SK-N-MC (cell line): Measurements from ENCODE around the gene CYTL1.

Experiments
- DNase-seq: peaks from one replicate; pipeline ENCODE4 v3.0.0-alpha.2; 2011; ENCODE audit warnings: low read depth, low spot score
- H3K27ac ChIP-seq: fragments of 200-600 bp; sonication (generic); 2 replicates; pipeline ENCODE4 v1.5.1; 2016; ENCODE audit warnings: mixed run types
- H3K36me3 ChIP-seq: fragments of 200-600 bp; sonication (generic); 2 replicates; pipeline ENCODE4 v1.6.1; 2017; ENCODE audit warnings: antibody characterized with exemption, low read length, mixed read lengths; ENCODE audit not compliant: insufficient read depth
- H3K4me3 ChIP-seq: fragments of 200-600 bp; sonication (generic); 2 replicates; pipeline ENCODE4 v1.5.1; 2016
- H3K9ac ChIP-seq: fragments of 200-600 bp; sonication (generic); 2 replicates; pipeline ENCODE4 v1.8.0; 2017; ENCODE audit warnings: mixed run types, mixed read lengths; ENCODE audit not compliant: insufficient read length
- H3K9me3 ChIP-seq: fragments of 200-600 bp; sonication (generic); 2 replicates; pipeline ENCODE4 v1.6.1; 2017; ENCODE audit warnings: low read depth, mild to moderate bottlenecking, antibody characterized with exemption, low read length, moderate library complexity, mixed read lengths
- EZH2 ChIP-seq: fragments of 200-600 bp; sonication (generic); IDR thresholded peaks from one replicate; pipeline ENCODE4 v1.6.1; 2017; ENCODE audit warnings: antibody characterized with exemption
- FOXP2 ChIP-seq: optimal IDR thresholded peaks from 2 replicates; pipeline ENCODE3; 2011; ENCODE audit warnings: mild to moderate bottlenecking, moderate library complexity; ENCODE audit not compliant: insufficient read depth; ENCODE audit errors: extremely low read length, control extremely low read depth
- POLR2AphosphoS5 ChIP-seq: IDR thresholded peaks from 2 replicates; pipeline ENCODE4 v1.6.1; 2012; ENCODE audit warnings: mild to moderate bottlenecking, low read depth, low read length, borderline replicate concordance

Gene CYTL1

GRCh38 chr4:4990329-4990728, 28.9 kb downstream of the CYTL1 start:
- Histone ChIP-seq H3K9ac (no peak overlapping the region), H3K36me3 (no peaks in the 10 kb centered on the region), H3K9me3 (no peaks in the 10 kb centered on the region), H3K27ac (no peak overlapping the region), H3K4me3 (no peak overlapping the region)
- TF ChIP-seq FOXP2, result no peak
- no peak for TF ChIP-seq EZH2
- no peak for TF ChIP-seq POLR2AphosphoS5
- no peak for DNase-seq

GRCh38 chr4:4989083-4989622, 30.1 kb downstream of the CYTL1 start:
- Histone ChIP-seq H3K27ac (no peak overlapping the region), H3K9ac (no peak overlapping the region), H3K36me3 (no peaks in the 10 kb centered on the region), H3K4me3 (no peak overlapping the region), H3K9me3 (no peaks in the 10 kb centered on the region)
- DNase-seq, result no peak
- TF ChIP-seq FOXP2 (no peak), EZH2 (no peak), POLR2AphosphoS5 (no peak)

- TF ChIP-seq FOXP2 (no peak), POLR2AphosphoS5 (no peak), EZH2 (no peak)
- no peak overlapping the region for H3K9ac ChIP-seq
Observed at GRCh38 chr4:4987656-4988055, 31.6 kb downstream of the CYTL1 start.

GRCh38 chr4:4986841-4987240, 32.4 kb downstream of the CYTL1 start:
- Histone ChIP-seq H3K9me3 (no peaks in the 10 kb centered on the region), H3K36me3 (no peaks in the 10 kb centered on the region), H3K4me3 (no peak overlapping the region), H3K9ac (no peak overlapping the region), H3K27ac (no peak overlapping the region)
- TF ChIP-seq FOXP2, result no peak
- TF ChIP-seq POLR2AphosphoS5, result no peak
- no peak for TF ChIP-seq EZH2
- no peak for DNase-seq

More at GRCh38 chr4:4987656-4988055, 31.6 kb downstream of the CYTL1 start:
- DNase-seq, result no peak
- Histone ChIP-seq H3K4me3 (no peak overlapping the region), H3K27ac (no peak overlapping the region), H3K36me3 (no peaks in the 10 kb centered on the region), H3K9me3 (no peaks in the 10 kb centered on the region)

GRCh38 chr4:4985844-4986243, 33.4 kb downstream of the CYTL1 start:
- no peak for DNase-seq
- TF ChIP-seq POLR2AphosphoS5, result no peak
- no peak for TF ChIP-seq FOXP2
- no peak for TF ChIP-seq EZH2
- no peaks in the 10 kb centered on the region for H3K36me3 ChIP-seq
- H3K9me3 ChIP-seq, result no peaks in the 10 kb centered on the region
- no peak overlapping the region for H3K4me3 ChIP-seq
- H3K27ac ChIP-seq, result no peak overlapping the region
- no peak overlapping the region for H3K9ac ChIP-seq

- Histone ChIP-seq H3K36me3 (no peaks in the 10 kb centered on the region), H3K27ac (no peak overlapping the region), H3K4me3 (no peak overlapping the region), H3K9ac (no peak overlapping the region), H3K9me3 (no peaks in the 10 kb centered on the region)
- DNase-seq, result no peak
- TF ChIP-seq EZH2 (no peak), POLR2AphosphoS5 (no peak), FOXP2 (no peak)
Observed at GRCh38 chr4:4985036-4985435, 34.2 kb downstream of the CYTL1 start.

GRCh38 chr4:4984186-4984585, 35.1 kb downstream of the CYTL1 start:
- Histone ChIP-seq H3K4me3 (no peak overlapping the region), H3K9me3 (no peaks in the 10 kb centered on the region), H3K27ac (no peak overlapping the region), H3K36me3 (no peaks in the 10 kb centered on the region), H3K9ac (no peak overlapping the region)
- TF ChIP-seq EZH2 (no peak), FOXP2 (no peak), POLR2AphosphoS5 (no peak)
- no peak for DNase-seq

GRCh38 chr4:4981827-4982226, 37.4 kb downstream of the CYTL1 start:
- no peak overlapping the region for H3K9ac ChIP-seq
- DNase-seq, result no peak
- TF ChIP-seq FOXP2 (no peak), EZH2 (no peak), POLR2AphosphoS5 (no peak)
- 0 out of 2 replicates have a peak, but pooled peaks cover under 1% of the 10 kb centered on the region for H3K9me3 ChIP-seq
- H3K27ac ChIP-seq, result no peak overlapping the region
- H3K36me3 ChIP-seq, result no peaks in the 10 kb centered on the region
- no peak overlapping the region for H3K4me3 ChIP-seq

- 0 out of 2 replicates have a peak, but pooled peaks cover 3% of the 10 kb centered on the region for H3K9me3 ChIP-seq
- DNase-seq, result no peak
- no peak overlapping the region for H3K9ac ChIP-seq
- no peak overlapping the region for H3K4me3 ChIP-seq
- H3K27ac ChIP-seq, result no peak overlapping the region
- no peak for TF ChIP-seq EZH2
- TF ChIP-seq POLR2AphosphoS5, result no peak
- no peak for TF ChIP-seq FOXP2
- H3K36me3 ChIP-seq, result no peaks in the 10 kb centered on the region
Observed at GRCh38 chr4:4981427-4981826, 37.8 kb downstream of the CYTL1 start.
